HT-29 (cell line): Measurements from ENCODE around the gene PSMD9. TPM values are rescaled to one million over a fixed set of nuclear protein-coding genes. Genes with fewer than 3 reads are reported as not detected.
A peak's percentile ranks its signal among the peaks of the same experiment; 100 is the strongest.
"Not testable (repeated sequence)": the region's sequence is repeated elsewhere in the genome, so short reads cannot be mapped to it uniquely, and the experiment has no call there.

Source experiments
- DNase-seq: peaks from one replicate; pipeline ENCODE4 v3.0.0-alpha.2; 2015; ENCODE audit warnings: low spot score
- total RNA-seq: library from RNA; depleted of rRNA; stranded (reverse); fragments of >200 nt; shearing (Covaris generic); gene quantifications from 2 replicates; pipeline ENCODE4 v1.2.3, GENCODE V29; 2014

Gene PSMD9
- total RNA-seq, 1 experiment from 2014 or later, result 116 TPM

GRCh38 chr12:121872546-121873215 lies 15.9 kb upstream of the PSMD9 start:
- DNase-seq, result peak; percentile 19

DNA sequence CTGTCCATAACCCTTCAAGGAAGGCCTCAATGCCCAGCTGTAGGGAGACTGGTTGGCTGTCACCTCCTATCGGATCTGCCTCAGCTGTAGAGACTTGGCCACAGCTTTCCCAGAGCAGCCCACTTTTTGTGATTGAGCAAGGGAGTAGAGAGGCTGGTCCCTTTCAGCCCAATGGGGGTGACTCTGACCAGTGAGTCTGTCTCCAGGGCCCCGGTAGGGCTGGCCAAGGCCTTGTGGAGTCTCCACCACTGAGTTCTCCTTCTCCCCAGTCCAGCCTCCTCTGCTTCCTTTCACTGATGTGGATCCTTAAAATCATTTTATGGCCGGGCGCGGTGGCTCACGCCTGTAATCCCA lies 15.4 kb upstream of the PSMD9 start:
- DNase-seq, result no peak

GRCh38 chr12:121874071-121874470 lies 14.5 kb upstream of the PSMD9 start:
- DNase-seq, result no peak

- DNase-seq, result no peak
Observed at GRCh38 chr12:121875582-121875981, 13.0 kb upstream of the PSMD9 start.

- not testable (repeated sequence) for DNase-seq
Observed at GRCh38 chr12:121876080-121876447, 12.5 kb upstream of the PSMD9 start.

DNA sequence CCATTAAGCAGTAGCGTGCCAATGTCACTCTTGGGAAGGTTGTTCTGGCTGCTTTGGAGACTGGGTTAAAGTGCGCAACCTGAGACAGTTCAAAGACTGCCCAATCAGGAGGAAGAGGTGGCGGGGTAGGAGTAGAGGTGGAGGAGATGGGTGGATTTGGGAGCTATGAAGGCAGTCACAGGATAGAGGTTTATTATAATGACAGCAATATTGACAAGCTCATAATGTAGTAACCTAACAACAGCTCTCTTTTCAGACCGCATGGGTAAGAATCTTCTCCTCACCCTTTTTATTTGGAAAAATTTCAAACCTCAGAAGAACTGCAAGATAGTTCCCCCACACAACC lies 5.3 kb upstream of the PSMD9 start:
- DNase-seq, result peak; percentile 23

- DNase-seq, result not testable (repeated sequence)
Observed at GRCh38 chr12:121885129-121885528, 3.5 kb upstream of the PSMD9 start.

DNA sequence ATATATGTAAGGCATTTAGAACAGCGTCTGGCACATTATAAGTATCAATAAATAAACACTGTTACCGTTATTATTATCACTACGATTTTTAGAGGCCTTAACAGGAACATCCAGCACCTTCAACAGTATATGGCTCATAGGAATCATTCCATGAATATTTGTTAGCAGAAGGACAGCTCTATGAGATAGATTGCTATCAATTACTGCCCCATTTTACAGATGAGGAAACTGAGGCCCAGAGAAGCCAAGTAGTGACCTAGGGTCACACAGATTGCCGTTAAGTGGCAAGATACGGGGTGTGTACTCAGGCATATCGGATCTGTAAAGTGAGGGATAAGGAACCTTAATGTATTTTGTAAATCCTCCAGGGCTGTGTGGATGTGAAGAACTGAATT lies 510 bp upstream of the PSMD9 start:
- DNase-seq, result no peak

- no peak for DNase-seq
Observed at GRCh38 chr12:121889274-121889624, 659 bp downstream of the PSMD9 start.

- not testable (repeated sequence) for DNase-seq
Observed at GRCh38 chr12:121889661-121890060, 1.1 kb downstream of the PSMD9 start.

DNA sequence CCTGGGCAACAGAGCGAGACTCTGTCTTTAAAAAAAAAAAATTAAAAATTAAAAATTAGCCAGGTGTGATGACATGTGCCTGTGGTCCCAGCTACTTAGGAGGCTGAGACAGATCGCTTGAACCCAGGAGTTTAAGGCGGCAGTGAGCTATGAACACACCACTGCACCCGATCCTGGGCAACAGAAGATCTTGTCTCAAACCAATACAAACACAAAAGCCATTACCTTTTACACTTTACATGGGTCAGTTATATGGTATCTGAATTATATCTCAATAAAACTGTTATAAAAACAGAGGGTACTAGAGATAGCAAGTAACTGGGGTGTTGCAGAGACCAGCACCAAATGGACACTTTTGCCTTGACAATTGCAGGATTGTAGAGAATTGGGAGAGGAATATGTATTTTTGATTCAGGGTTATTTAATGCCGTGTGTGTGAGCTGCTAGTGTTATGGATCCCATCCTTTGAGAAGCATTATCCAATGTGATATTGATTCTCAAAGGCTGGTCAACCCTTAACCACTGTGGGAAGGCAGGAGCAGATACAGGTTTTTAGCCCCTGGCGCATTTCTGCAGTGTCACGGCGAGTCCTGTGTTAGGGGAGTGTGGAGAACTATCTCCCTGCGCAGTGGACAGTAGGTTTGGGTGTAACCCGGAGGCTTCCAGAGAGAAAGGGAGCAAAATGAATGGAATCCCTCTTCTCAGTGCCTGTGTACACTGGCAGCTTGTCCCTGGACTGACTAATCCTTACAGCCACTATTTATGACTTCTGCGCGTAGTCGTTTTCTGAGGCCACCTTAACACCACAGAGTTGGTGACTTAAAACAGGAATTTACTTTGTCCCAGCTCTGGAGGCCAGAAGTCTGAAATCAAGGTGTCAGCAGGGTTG lies 4.3 kb downstream of the PSMD9 start:
- no peak for DNase-seq

DNA sequence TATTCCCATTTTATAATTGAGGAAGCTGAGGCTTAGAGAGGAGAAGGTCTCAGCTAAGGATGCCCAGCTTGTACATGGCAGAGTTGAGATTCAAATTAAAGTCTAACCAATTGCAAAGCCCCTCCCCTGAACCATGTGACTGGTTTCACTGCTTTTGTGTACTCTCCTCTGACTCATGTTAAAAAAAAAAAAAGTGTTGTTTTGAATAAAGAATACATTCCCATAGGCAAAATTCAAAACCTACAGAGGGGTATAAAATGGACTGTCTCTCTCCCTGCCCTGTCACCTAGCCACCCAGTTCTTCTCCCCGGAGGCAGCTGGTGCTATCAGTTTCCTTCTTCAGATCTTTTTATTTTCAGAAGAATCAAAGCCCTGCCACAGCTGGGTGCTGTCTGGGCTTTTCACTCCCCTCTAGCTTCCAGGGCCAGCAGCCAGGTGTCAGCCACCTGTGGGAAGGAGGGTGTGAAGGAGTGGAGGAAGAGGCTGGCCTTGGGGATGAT lies 5.4 kb downstream of the PSMD9 start:
- DNase-seq, result peak; percentile 58

DNA sequence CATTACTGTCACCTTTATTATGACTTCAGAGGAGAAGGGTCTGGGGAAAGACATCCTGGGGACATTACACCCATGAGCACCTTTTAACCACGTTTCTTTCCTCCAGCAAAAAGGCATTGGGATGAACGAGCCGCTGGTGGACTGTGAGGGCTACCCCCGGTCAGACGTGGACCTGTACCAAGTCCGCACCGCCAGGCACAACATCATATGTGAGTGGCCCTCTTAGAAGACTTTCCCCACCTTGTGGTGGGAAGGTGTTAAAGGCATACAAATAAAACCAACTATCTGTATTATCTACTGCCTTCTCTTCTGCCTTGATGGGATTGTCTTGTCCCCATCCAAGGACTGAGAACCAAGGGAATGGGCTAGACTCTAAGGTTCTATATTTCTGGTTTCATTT lies 6.0 kb downstream of the PSMD9 start:
- peak; percentile 43 for DNase-seq

GRCh38 chr12:121898287-121898686 lies 9.7 kb downstream of the PSMD9 start:
- DNase-seq, result no peak

DNA sequence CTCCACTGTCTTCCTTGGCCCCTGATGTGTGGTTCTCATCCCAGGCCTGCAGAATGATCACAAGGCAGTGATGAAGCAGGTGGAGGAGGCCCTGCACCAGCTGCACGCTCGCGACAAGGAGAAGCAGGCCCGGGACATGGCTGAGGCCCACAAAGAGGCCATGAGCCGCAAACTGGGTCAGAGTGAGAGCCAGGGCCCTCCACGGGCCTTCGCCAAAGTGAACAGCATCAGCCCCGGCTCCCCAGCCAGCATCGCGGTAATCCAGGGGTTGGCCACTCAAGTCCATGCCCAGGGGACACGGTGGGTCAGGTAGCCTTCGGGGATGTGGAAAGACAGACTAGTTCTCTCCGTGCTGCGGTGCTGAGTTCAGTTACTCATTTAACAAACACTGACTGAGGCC lies 11.0 kb downstream of the PSMD9 start:
- DNase-seq, result no peak

DNA sequence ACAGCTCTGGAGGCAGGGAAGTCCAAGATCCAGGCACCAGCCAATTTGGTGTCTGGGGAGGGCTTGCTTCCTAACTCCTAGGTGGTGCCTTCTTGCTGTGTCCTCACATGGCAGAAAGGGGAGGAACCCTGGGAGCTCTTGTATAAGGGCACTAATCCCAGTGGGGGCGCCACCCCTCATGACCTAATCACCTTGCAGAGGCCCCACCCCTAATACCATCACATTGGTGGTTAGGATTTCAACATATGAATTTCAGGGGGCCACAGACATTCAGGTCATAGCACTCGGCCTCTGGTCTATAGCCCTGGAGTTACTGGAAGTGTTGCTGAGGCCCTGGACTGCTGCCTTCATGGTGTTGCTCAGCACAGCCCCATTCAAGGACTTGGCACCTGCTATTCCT lies 14.6 kb downstream of the PSMD9 start:
- DNase-seq, result no peak

GRCh38 chr12:121905746-121906145 lies 17.2 kb downstream of the PSMD9 start:
- DNase-seq, result no peak

DNA sequence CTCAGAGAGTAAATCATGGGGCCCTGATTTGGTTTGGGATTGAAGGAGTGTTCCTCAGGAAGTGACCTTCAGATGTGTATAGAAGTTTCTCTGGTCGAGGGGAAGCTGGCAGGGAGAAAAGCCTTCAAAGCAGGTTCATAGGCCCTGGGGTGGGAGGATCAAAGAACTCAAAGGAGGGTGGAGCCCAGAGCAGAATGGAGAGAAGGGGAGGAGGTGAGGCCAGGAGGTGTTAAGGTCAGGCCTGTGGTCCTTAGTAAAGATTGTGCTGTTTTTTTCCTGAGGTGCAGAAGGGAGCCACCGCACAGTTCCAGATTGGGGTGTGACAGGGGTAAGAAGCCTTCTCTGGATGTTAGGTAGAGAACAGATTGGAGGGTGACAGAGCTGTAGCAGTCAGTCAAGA lies 20.1 kb downstream of the PSMD9 start:
- no peak for DNase-seq

- DNase-seq, result no peak
Observed at GRCh38 chr12:121911824-121912585, 23.4 kb downstream of the PSMD9 start.

GRCh38 chr12:121915841-121916321 lies 27.3 kb downstream of the PSMD9 start:
- no peak for DNase-seq

GRCh38 chr12:121916719-121917118 lies 28.1 kb downstream of the PSMD9 start:
- DNase-seq, result peak; percentile 25
